OCI-LY1 (cell line): ENCODE data around the gene PLA2G1B.

ENCODE experiments used
- CTCF ChIP-seq: fragments of 200-600 bp; sonication (generic), shearing (Covaris generic); IDR thresholded peaks from 2 replicates; pipeline ENCODE4 v1.5.1; 2017; ENCODE audit warnings: mild to moderate bottlenecking, antibody characterized with exemption, low read length, moderate library complexity, mixed read lengths
- EZH2 ChIP-seq: fragments of 200-600 bp; sonication (generic), shearing (Covaris generic); IDR thresholded peaks from 2 replicates; pipeline ENCODE4 v1.8.0; 2017; ENCODE audit warnings: borderline replicate concordance, mixed run types, mild to moderate bottlenecking, antibody characterized with exemption, low read length, moderate library complexity, mixed read lengths

DNA sequence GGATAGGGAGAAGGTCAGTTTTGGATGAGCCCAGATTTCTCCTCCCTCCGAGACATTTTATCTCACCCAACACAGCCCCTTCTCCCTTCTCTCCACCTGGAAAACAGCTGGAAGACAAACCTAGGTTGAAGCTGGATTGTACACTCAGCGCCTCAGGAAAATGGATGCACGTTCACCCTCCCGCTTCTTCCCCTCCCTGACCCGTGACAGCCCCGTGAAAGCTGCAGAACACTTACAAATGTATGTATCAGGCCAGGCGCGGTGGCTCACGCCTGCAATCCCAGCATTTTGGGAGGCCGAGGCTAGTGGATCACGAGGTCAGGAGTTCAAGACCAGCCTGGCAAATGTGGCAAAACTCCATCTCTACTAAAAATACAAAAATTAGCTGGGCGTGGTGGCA is 40.1 kb downstream of the PLA2G1B start:
- TF ChIP-seq CTCF (no peak), EZH2 (no peak)
